ENCODE results near the gene CFAP20.

The CFAP20 gene

DNA sequence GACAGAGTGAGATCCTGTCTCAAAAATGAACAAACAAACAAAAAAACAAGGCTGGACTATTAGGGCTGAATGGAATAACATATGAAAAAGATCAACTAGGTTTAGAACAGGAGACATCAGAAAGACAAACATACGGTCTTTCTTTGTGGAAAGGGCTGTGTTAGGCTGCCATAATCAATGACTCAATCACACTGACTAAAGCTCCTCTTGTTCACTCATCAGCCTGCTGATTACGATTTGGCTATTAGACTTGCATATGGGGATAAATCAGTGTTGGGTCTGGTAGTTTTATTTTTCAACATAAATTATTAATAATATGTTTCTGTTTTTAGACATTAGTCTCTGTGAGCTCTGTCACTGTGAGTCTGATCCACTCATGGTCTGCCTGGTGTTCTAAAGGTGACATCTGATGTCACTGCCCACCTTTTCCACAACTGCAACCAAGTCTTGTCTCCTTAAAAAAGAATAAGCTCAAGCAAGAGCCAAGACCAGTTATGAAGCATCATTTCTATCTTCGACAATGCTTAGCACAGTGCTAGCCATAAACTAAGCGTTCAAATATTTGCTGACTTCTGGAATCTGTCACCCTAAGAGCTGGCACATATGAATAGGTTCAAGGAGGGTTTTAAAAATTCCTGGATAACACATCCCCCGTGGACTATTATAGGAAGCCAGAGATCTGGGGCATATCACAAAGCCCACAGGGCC, 10.2 kb downstream of the CFAP20 start:
- no peak for TF ChIP-seq CTCF (IDR thresholded peaks at IDR 0.05; ENCODE audit: insufficient read depth, missing control alignments)
- FAIRE-seq (no peak), DNase-seq (ENCODE audit: insufficient read length, low spot score) (no peak)

- DNase-seq (ENCODE audit: insufficient read length, low spot score) = no peak
- no peak for FAIRE-seq
- TF ChIP-seq CTCF (IDR thresholded peaks at IDR 0.05; ENCODE audit: insufficient read depth, missing control alignments) = no peak
Observed at GRCh38 chr16:58116529-58116928, 12.7 kb downstream of the CFAP20 start.

- TF ChIP-seq CTCF (IDR thresholded peaks at IDR 0.05; ENCODE audit: insufficient read depth, missing control alignments) = no peak
- DNase-seq (ENCODE audit: insufficient read length, low spot score) = no peak
- FAIRE-seq = no peak
Observed at GRCh38 chr16:58116081-58116480, 13.1 kb downstream of the CFAP20 start.

DNA sequence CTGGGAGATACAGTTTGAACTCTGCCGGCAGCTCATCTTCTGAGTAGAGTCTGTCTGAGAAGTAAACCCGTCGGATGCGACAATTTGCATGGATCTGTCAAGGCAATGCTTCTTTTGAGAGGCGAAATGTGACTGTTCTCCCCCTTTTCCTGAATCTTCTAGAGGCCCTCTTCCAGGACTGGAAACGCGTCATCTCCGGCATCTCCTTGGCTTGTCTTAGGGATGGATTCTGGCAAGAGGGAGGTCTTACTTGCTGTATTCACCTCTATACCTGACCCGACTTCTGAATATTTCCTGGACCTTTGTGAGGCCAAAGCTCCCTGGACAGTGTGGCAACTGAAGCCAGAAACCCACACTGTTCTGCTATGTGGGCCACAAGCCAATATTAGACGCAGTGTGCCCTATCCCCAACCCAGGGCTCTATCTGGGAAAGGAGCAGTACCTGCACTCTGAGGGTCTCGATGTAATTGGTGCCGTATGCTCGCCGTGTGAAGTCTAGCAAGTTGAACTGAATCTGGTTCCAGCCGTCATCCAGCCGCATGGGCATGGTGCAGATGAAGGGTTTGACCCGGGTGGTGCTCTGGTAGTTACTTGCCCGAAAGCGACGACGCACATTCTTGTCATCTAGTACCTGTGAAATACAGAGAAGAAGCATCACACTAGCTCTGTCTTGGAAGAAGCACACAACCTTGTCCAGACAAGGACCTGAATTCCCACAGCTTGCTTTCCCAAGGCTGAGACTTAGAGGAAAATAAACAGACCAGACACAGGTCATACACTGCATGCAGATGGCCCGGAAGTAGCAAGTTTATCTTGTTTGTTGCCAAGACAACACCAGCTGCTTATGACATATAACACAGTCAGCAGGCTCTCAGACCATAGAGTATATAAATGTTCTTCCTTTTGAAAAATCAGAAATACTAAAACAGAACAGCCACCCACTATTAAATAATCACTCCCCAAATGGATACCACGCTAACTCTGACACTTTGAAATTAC, 14.1 kb downstream of the CFAP20 start:
- no peak for TF ChIP-seq CTCF (IDR thresholded peaks at IDR 0.05; ENCODE audit: insufficient read depth, missing control alignments)
- FAIRE-seq (no peak), DNase-seq (ENCODE audit: insufficient read length, low spot score) (no peak)

DNA sequence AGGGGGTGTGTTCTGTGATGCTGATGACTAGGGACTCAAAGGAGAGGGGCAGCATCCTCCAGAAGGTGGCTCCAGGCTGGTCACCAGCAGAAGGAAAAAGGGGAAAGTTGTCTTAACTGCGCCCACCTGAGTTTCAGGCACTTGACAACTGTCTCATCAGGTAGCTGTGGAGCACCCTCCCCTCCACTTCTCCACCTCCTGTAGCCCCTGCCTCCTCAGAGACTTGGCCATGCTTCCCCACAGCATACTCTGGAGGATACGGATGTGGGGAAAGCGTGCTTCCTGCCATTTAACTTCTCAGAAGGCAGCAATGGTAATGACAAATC, 17.9 kb downstream of the CFAP20 start:
- FAIRE-seq = no peak
- no peak for TF ChIP-seq CTCF (IDR thresholded peaks at IDR 0.05; ENCODE audit: insufficient read depth, missing control alignments)
- DNase-seq (ENCODE audit: insufficient read length, low spot score) = no peak

GRCh38 chr16:58110571-58111301, 18.4 kb downstream of the CFAP20 start:
- FAIRE-seq = no peak
- TF ChIP-seq CTCF (IDR thresholded peaks at IDR 0.05; ENCODE audit: insufficient read depth, missing control alignments) = no peak
- no peak for DNase-seq (ENCODE audit: insufficient read length, low spot score)
